H1 (cell line): Measurements from ENCODE around the gene CSNK1G3. TPM values are rescaled to one million over a fixed set of nuclear protein-coding genes. Genes with fewer than 3 reads are reported as not detected.

Source experiments
- CTCF ChIA-PET: fragments of 300-600 bp; sonication (Branson Sonifier 250); formaldehyde crosslinking; loops from one replicate; lab custom pipeline; 2021; ENCODE audit not compliant: partially characterized antibody; lab: Charles Lee
- POLR2A ChIA-PET: fragments of 300-600 bp; sonication (Branson Sonifier 250); formaldehyde crosslinking; loops from one replicate; lab custom pipeline; 2021; ENCODE audit warnings: inconsistent platforms; ENCODE audit not compliant: partially characterized antibody; lab: Charles Lee
- DNase-seq, 2 experiments: peaks; one replicate each; pipeline versions ENCODE4 v3.0.0 to v3.0.0-alpha.2; 2010 to 2022; ENCODE audit warnings: low spot score in 2 of 2, low read depth in 1 of 2, mixed read lengths in 1 of 2
- FAIRE-seq: peaks from 2 replicates; lab custom pipeline; 2011; peaks lifted over from hg19 to GRCh38; lab: Jason Lieb, UNC
- H2AFZ ChIP-seq: 2 replicates; pipeline ENCODE4 v1.8.1; 2012; ENCODE audit warnings: low read length, inconsistent platforms
- H2AK5ac ChIP-seq: 2 replicates; pipeline ENCODE4 v1.6.1; 2013; ENCODE audit warnings: low read depth, low read length
- H2BK120ac ChIP-seq: replicated peaks from 2 replicates; pipeline ENCODE3; 2013; ENCODE audit warnings: low read depth, low read length, inconsistent platforms
- H2BK12ac ChIP-seq: 2 replicates; pipeline ENCODE4 v1.6.1; 2013; ENCODE audit warnings: low read depth, low read length
- H2BK15ac ChIP-seq: 2 replicates; pipeline ENCODE4 v1.6.1; 2013; ENCODE audit warnings: low read length
- H2BK20ac ChIP-seq: 2 replicates; pipeline ENCODE4 v1.6.1; 2013; ENCODE audit warnings: low read length
- H2BK5ac ChIP-seq: 2 replicates; pipeline ENCODE4 v1.6.1; 2013; ENCODE audit warnings: low read depth, low read length
- H3K14ac ChIP-seq: 2 replicates; pipeline ENCODE4 v1.6.1; 2013; ENCODE audit warnings: inconsistent platforms; ENCODE audit not compliant: insufficient read length
- H3K18ac ChIP-seq: 2 replicates; pipeline ENCODE4 v1.6.1; 2013; ENCODE audit warnings: low read length; ENCODE audit errors: extremely low read depth
- H3K23ac ChIP-seq: 2 replicates; pipeline ENCODE4 v1.6.1; 2013; ENCODE audit warnings: inconsistent platforms; ENCODE audit not compliant: insufficient read length
- H3K23me2 ChIP-seq: 2 replicates; pipeline ENCODE4 v1.6.1; 2013; ENCODE audit warnings: low read depth, low read length
- H3K27ac ChIP-seq: 2 replicates; pipeline ENCODE4 v1.6.1; 2011; ENCODE audit warnings: low read depth, low read length, inconsistent platforms
- H3K27me3 ChIP-seq, 4 experiments: replicated peaks in 1 of 4; 1 replicate in 1 of 4; 2 replicates in 3 of 4; pipeline versions ENCODE4 v1.6.1 to v1.8.1; 2011 to 2013; ENCODE audit warnings: low read length in 3 of 4, mild to moderate bottlenecking in 3 of 4, inconsistent platforms in 2 of 4, mixed read lengths in 2 of 4, moderate library complexity in 1 of 4; ENCODE audit not compliant: control insufficient read depth in 3 of 4, insufficient read depth in 3 of 4; ENCODE audit errors: extremely low read depth in 1 of 4
- H3K36me3 ChIP-seq, 4 experiments: 2 replicates each; pipeline versions ENCODE4 v1.6.1 to v1.8.1; 2011 to 2013; ENCODE audit warnings: mild to moderate bottlenecking in 4 of 4, low read length in 3 of 4, moderate library complexity in 2 of 4, control low read depth in 1 of 4, inconsistent platforms in 1 of 4; ENCODE audit not compliant: insufficient read depth in 4 of 4, control insufficient read depth in 2 of 4
- H3K4ac ChIP-seq: replicated peaks from 2 replicates; pipeline ENCODE3; 2013; ENCODE audit warnings: low read length, low read depth, mixed read lengths, inconsistent platforms; ENCODE audit not compliant: insufficient read length
- H3K4me1 ChIP-seq, 4 experiments: replicated peaks in 1 of 4; 1 replicate in 1 of 4; 2 replicates in 3 of 4; pipeline versions ENCODE4 v1.6.1 to v1.8.1; 2011 to 2013; ENCODE audit warnings: low read length in 3 of 4, inconsistent platforms in 2 of 4, mixed read lengths in 1 of 4; ENCODE audit not compliant: insufficient read depth in 4 of 4, control insufficient read depth in 3 of 4
- H3K4me2 ChIP-seq, 2 experiments: 2 replicates each; pipeline versions ENCODE4 v1.6.1 to v1.8.1; 2011 to 2013; ENCODE audit warnings: low read depth in 2 of 2, low read length in 2 of 2, control low read depth in 1 of 2, inconsistent platforms in 1 of 2, mild to moderate bottlenecking in 1 of 2; ENCODE audit not compliant: insufficient read depth in 1 of 2
- H3K4me3 ChIP-seq, 4 experiments: fragments of 200-600, 300-600 bp in 1 of 4; sonication (generic), shearing (Covaris generic), sonication (Bioruptor Twin) in 1 of 4; 2 replicates each; pipeline versions ENCODE4 v1.5.1 to v1.8.1; 2011 to 2016; ENCODE audit warnings: low read length in 4 of 4, low read depth in 3 of 4, control low read depth in 2 of 4, inconsistent platforms in 2 of 4, mild to moderate bottlenecking in 2 of 4, mixed read lengths in 1 of 4, moderate library complexity in 1 of 4; ENCODE audit not compliant: insufficient read depth in 2 of 4; ENCODE audit errors: extremely low read depth in 1 of 4
- H3K56ac ChIP-seq: replicated peaks from 2 replicates; pipeline ENCODE3; 2013; ENCODE audit warnings: low read depth, mild to moderate bottlenecking, mixed read lengths, low read length, inconsistent platforms; ENCODE audit not compliant: insufficient read length
- H3K79me1 ChIP-seq: 2 replicates; pipeline ENCODE4 v1.6.1; 2013; ENCODE audit warnings: low read depth, low read length, control low read depth
- H3K79me2 ChIP-seq, 2 experiments: 2 replicates each; pipeline versions ENCODE4 v1.6.1 to v1.8.1; 2012 to 2013; ENCODE audit warnings: low read length in 2 of 2, mild to moderate bottlenecking in 2 of 2, inconsistent platforms in 1 of 2; ENCODE audit not compliant: insufficient read depth in 2 of 2, control insufficient read depth in 1 of 2
- H3K9ac ChIP-seq, 4 experiments: replicated peaks in 1 of 4; 1 replicate in 1 of 4; 2 replicates in 3 of 4; pipeline versions ENCODE4 v1.6.1 to v1.8.1; 2011 to 2013; ENCODE audit warnings: low read depth in 3 of 4, low read length in 3 of 4, control low read depth in 2 of 4, mild to moderate bottlenecking in 2 of 4, moderate library complexity in 2 of 4, inconsistent platforms in 1 of 4; ENCODE audit errors: extremely low read depth in 1 of 4
- H3K9me3 ChIP-seq, 2 experiments: 2 replicates each; pipeline versions ENCODE4 v1.6.1 to v1.8.1; 2012 to 2013; ENCODE audit warnings: mild to moderate bottlenecking in 2 of 2, moderate library complexity in 2 of 2, control low read depth in 1 of 2, inconsistent platforms in 1 of 2, low read depth in 1 of 2, low read length in 1 of 2, mixed read lengths in 1 of 2; ENCODE audit not compliant: insufficient read depth in 2 of 2
- H4K20me1 ChIP-seq, 2 experiments: replicated peaks in 1 of 2; 2 replicates each; pipeline versions ENCODE3 to v1.8.1; 2011 to 2013; ENCODE audit warnings: inconsistent platforms in 2 of 2, low read length in 2 of 2, mild to moderate bottlenecking in 1 of 2; ENCODE audit not compliant: insufficient read depth in 2 of 2, control insufficient read depth in 1 of 2
- H4K5ac ChIP-seq: 2 replicates; pipeline ENCODE4 v1.6.1; 2013; ENCODE audit warnings: low read length, low read depth, mixed read lengths, inconsistent platforms; ENCODE audit not compliant: insufficient read length
- H4K8ac ChIP-seq: 2 replicates; pipeline ENCODE4 v1.8.0; 2013; ENCODE audit warnings: mild to moderate bottlenecking, moderate library complexity, low read length, inconsistent platforms; ENCODE audit not compliant: insufficient read depth; ENCODE audit errors: extremely low read depth
- H4K91ac ChIP-seq: replicated peaks from 2 replicates; pipeline ENCODE3; 2013; ENCODE audit warnings: low read length, mixed read lengths, inconsistent platforms; ENCODE audit not compliant: insufficient read length
- CEBPB ChIP-seq: IDR thresholded peaks from 2 replicates; pipeline ENCODE4 v1.6.1; 2012; ENCODE audit warnings: low read depth, low read length
- CHD1 ChIP-seq: IDR thresholded peaks from 2 replicates; pipeline ENCODE4 v1.6.1; 2012; ENCODE audit warnings: low read depth, low read length, improper control_type of control experiment
- FOSL1 ChIP-seq: IDR thresholded peaks from 2 replicates; pipeline ENCODE4 v1.6.1; 2011; ENCODE audit warnings: mild to moderate bottlenecking, low read depth, low read length, moderate library complexity; ENCODE audit not compliant: insufficient read depth
- HDAC2 ChIP-seq, 2 experiments: fragments of 300-600 bp in 1 of 2; sonication (generic) in 1 of 2; IDR thresholded peaks; 2 replicates each; pipeline ENCODE4 v1.6.1; 2011 to 2012; ENCODE audit warnings: low read depth in 2 of 2, low read length in 2 of 2, mild to moderate bottlenecking in 2 of 2, moderate library complexity in 2 of 2, borderline replicate concordance in 1 of 2, inconsistent platforms in 1 of 2
- KDM5A ChIP-seq: fragments of 200-600 bp; IDR thresholded peaks from 2 replicates; pipeline ENCODE4 v1.7.1; 2012; ENCODE audit warnings: mild to moderate bottlenecking, low read length, inconsistent platforms, mixed read lengths
- POLR2AphosphoS5 ChIP-seq: IDR thresholded peaks from 2 replicates; pipeline ENCODE4 v1.6.1; 2011; ENCODE audit warnings: low read depth, low read length
- RBBP5 ChIP-seq: IDR thresholded peaks from 2 replicates; pipeline ENCODE4 v1.7.1; 2012; ENCODE audit warnings: low read depth, mild to moderate bottlenecking, inconsistent platforms, low read length, moderate library complexity, borderline replicate concordance
- SIN3A ChIP-seq, 2 experiments: IDR thresholded peaks in 1 of 2; conservative IDR thresholded peaks in 1 of 2; 2 replicates each; pipeline ENCODE4 v1.6.1; 2011 to 2012; ENCODE audit warnings: low read length in 2 of 2, improper control_type of control experiment in 1 of 2, low read depth in 1 of 2, mild to moderate bottlenecking in 1 of 2
- SIX5 ChIP-seq: IDR thresholded peaks from 2 replicates; pipeline ENCODE4 v1.6.1; 2011; ENCODE audit warnings: mild to moderate bottlenecking, low read depth, low read length
- TAF7 ChIP-seq: optimal IDR thresholded peaks from 2 replicates; pipeline ENCODE3; 2011; ENCODE audit warnings: low read depth, mild to moderate bottlenecking, inconsistent platforms, low read length, moderate library complexity, borderline replicate concordance
- TBP ChIP-seq: IDR thresholded peaks from 2 replicates; pipeline ENCODE4 v1.6.1; 2011; ENCODE audit warnings: low read depth, low read length, improper control_type of control experiment
- WGBS, 2 experiments: shearing (Covaris generic) in 1 of 2; methylation state at CpG; one replicate each; pipeline versions ENCODE4 v1.1.6 to v1.1.7; 2013 to 2015; ENCODE audit warnings: low lambda C conversion rate in 2 of 2, mixed read lengths in 2 of 2, inconsistent platforms in 1 of 2, low coverage in 1 of 2, missing lambda C conversion rate in 1 of 2; ENCODE audit not compliant: insufficient replicate concordance in 2 of 2, insufficient coverage in 1 of 2, insufficient read length in 1 of 2; ENCODE audit errors: extremely low coverage in 1 of 2, missing lambda C conversion rate in 1 of 2; 5-methylcytosine and 5-hydroxymethylcytosine counted together
- polyA plus RNA-seq, 7 experiments: library from polyadenylated mRNA; depleted of rRNA in 3 of 7; stranded (reverse) in 5 of 7; unstranded in 2 of 7; fragments of >200 nt in 5 of 7; fragments of 200-250 nt in 2 of 7; gene quantifications; 1 replicate in 5 of 7; 2 replicates in 1 of 7; 4 replicates in 1 of 7; pipeline versions ENCODE4 v1.2.1 to v1.2.3, GENCODE V29; 2011 to 2013; ENCODE audit warnings: missing spikeins in 2 of 7, mixed read lengths in 2 of 7
- total RNA-seq: library from RNA; stranded (reverse); fragmentation: NEBNext Ultra II Directional; extraction: Animal tissue kit (Norgen Biotek cat#: 25700); gene quantifications from 2 replicates; pipeline ENCODE4 v1.2.1, GENCODE V29; 2021
- TF ChIP-seq, protein P1 (sequence below): IDR thresholded peaks from 2 replicates; pipeline ENCODE4 v1.6.1; 2011; ENCODE audit warnings: low read length, improper control_type of control experiment

The CSNK1G3 gene
- total and polyA plus RNA-seq, 2 of the 8 experiments (the other 6 are each of a cell fraction or from before 2014, with no cell fraction given) = 10.6 to 58.9 TPM

DNA sequence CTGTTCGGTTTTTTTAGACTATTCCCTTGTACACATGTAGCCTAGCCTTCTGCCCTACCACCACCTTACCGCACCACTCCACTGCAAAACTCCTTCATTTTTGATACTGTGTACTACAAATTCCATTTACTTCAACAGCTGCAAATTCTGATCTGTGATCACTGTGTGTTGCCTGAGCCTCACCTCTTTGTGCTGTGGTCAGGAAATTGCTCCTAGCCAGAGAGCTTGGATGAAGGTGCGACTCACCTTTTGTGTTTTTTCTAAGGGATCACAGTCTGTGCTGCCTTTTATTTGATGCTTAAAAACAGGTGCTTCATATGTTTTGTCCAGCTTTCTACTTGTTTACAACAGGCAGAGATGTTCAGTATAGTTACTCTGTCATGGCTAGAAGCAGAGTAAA is 31.5 kb downstream of the CSNK1G3 start:
- 91% methylated on average over 3 of the region's 3 CpGs; no CpG with 5 or more reads in 1 of the 2 experiments for WGBS, 2 experiments
- Histone ChIP-seq H3K79me2 (peaks cover 3 to 85% of the 10 kb centered on the region in 2 experiments; a peak in 3 of 4 replicates), H4K20me1 (peaks cover 2 to 3% of the 10 kb centered on the region in 2 experiments), H2BK20ac (no peak overlapping the region), H4K8ac (no peak overlapping the region), H3K4me1 (peaks cover 0 to 3% (median 0%) of the 10 kb centered on the region in 4 experiments; a peak in 3 of 7 replicates), H3K9me3 (no peaks in the 10 kb centered on the region), H2BK5ac (no peak overlapping the region), H2AFZ (no peak overlapping the region), H3K27me3 (no peaks in the 10 kb centered on the region), H3K9ac (no peak overlapping the region), H2AK5ac (no peak overlapping the region), H2BK12ac (no peak overlapping the region), H3K56ac (no peak overlapping the region), H2BK15ac (no peak overlapping the region), H4K5ac (no peak overlapping the region), H3K79me1 (peaks cover 2% of the 10 kb centered on the region; the same call in 1 of the 2 replicates), H3K27ac (no peak overlapping the region), H3K23me2 (no peaks in the 10 kb centered on the region; the same call in 1 of the 2 replicates), H3K23ac (no peak overlapping the region), H3K4ac (no peak overlapping the region), H3K4me2 (no peak overlapping the region), H4K91ac (no peak overlapping the region)
- POLR2A ChIA-PET = interaction anchor here (0.9 kb wide), 1 partner anchor 31 kb away, joined by 3 read pairs; the partner anchor contains the start of gene CSNK1G3
- FAIRE-seq = no peak
- DNase-seq = no peak
- TF ChIP-seq TAF7 (no peak), HDAC2 (IDR thresholded peaks at IDR 0.05; ENCODE audit: borderline replicate concordance in 1 of 2, low read depth in 2 of 2, low read length in 2 of 2) (no peak), SIX5 (no peak), FOSL1 (no peak), CHD1 (no peak), SIN3A (conservative IDR thresholded peaks at IDR 0.05 in 1 of 2, IDR thresholded peaks at IDR 0.05 in 1 of 2; ENCODE audit: low read depth in 1 of 2, low read length in 2 of 2) (no peak), TBP (no peak), POLR2AphosphoS5 (no peak), CEBPB (no peak), RBBP5 (no peak), KDM5A (no peak)
- TF ChIP-seq, protein P1, sequence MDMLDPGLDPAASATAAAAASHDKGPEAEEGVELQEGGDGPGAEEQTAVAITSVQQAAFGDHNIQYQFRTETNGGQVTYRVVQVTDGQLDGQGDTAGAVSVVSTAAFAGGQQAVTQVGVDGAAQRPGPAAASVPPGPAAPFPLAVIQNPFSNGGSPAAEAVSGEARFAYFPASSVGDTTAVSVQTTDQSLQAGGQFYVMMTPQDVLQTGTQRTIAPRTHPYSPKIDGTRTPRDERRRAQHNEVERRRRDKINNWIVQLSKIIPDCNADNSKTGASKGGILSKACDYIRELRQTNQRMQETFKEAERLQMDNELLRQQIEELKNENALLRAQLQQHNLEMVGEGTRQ = no peak
- TF ChIP-seq, all 59 proteins: peak for 0
- Histone ChIP-seq H3K18ac (no peak overlapping the region), H3K36me3 (no peaks in the 10 kb centered on the region), H2BK120ac (no peak overlapping the region), H3K14ac (no peak overlapping the region), H3K4me3 (no peak overlapping the region)
- CTCF ChIA-PET = interaction anchor here (0.9 to 2.9 kb wide), 8 partner anchors 10 to 172 kb away, joined by 3 to 18 read pairs (median 4); partner anchors contain the start of gene CEP120
